NB4 (cell line): Measurements from ENCODE around the gene CCDC40.

Source experiments
- DNase-seq: peaks from one replicate; pipeline ENCODE4 v3.0.0; 2010; ENCODE audit warnings: low read depth
- H3K4me3 ChIP-seq: one replicate; pipeline ENCODE4 v1.5.1; 2011; ENCODE audit warnings: mild to moderate bottlenecking, low read depth, low read length, moderate library complexity
- CTCF ChIP-seq: IDR thresholded peaks from one replicate; pipeline ENCODE4 v1.5.1; 2012; ENCODE audit warnings: low read depth, low read length
- MAX ChIP-seq: IDR thresholded peaks from 2 replicates; pipeline ENCODE4 v1.6.1; 2011; ENCODE audit warnings: low read depth, low read length
- MYC ChIP-seq: IDR thresholded peaks from 2 replicates; pipeline ENCODE4 v1.6.1; 2011; ENCODE audit warnings: low read depth, low read length
- POLR2A ChIP-seq: IDR thresholded peaks from 2 replicates; pipeline ENCODE4 v1.6.1; 2011; ENCODE audit warnings: mild to moderate bottlenecking; ENCODE audit not compliant: insufficient read length; ENCODE audit errors: extremely low read depth

The CCDC40 gene

GRCh38 chr17:80018917-80019651, 17.4 kb upstream of the CCDC40 start:
- H3K4me3 ChIP-seq: no peak overlapping the region
- TF ChIP-seq POLR2A (no peak), CTCF (no peak), MYC (no peak), MAX (no peak)
- DNase-seq: no peak

- DNase-seq: no peak
- no peak overlapping the region for H3K4me3 ChIP-seq
- TF ChIP-seq MYC (no peak), MAX (no peak), POLR2A (no peak), CTCF (no peak)
These were observed 14.8 kb upstream of the CCDC40 start for GRCh38 chr17:80021600-80021999.

- no peak for DNase-seq
These were observed 12.8 kb upstream of the CCDC40 start for GRCh38 chr17:80023481-80024205.

GRCh38 chr17:80024206-80024972, 12.1 kb upstream of the CCDC40 start:
- DNase-seq: no peak
- H3K4me3 ChIP-seq: no peak overlapping the region
- no peak for TF ChIP-seq POLR2A
- TF ChIP-seq MYC: no peak
- TF ChIP-seq CTCF: no peak
- no peak for TF ChIP-seq MAX

More at GRCh38 chr17:80023481-80024205, 12.8 kb upstream of the CCDC40 start:
- TF ChIP-seq MYC (no peak), CTCF (no peak), POLR2A (no peak), MAX (no peak)
- H3K4me3 ChIP-seq: no peak overlapping the region

- DNase-seq: no peak
- no peak overlapping the region for H3K4me3 ChIP-seq
- no peak for TF ChIP-seq POLR2A
- TF ChIP-seq CTCF: no peak
- no peak for TF ChIP-seq MYC
- TF ChIP-seq MAX: no peak
These were observed 11.3 kb upstream of the CCDC40 start for GRCh38 chr17:80025140-80025539.
